AG08396 (cell line): ENCODE measurements around the gene CCSER1.

ENCODE experiments used
- DNase-seq: peaks from one replicate; pipeline ENCODE4 v3.0.0; 2012; ENCODE audit warnings: low spot score, mixed read lengths

The CCSER1 gene

GRCh38 chr4:90127223-90127705 is at the start of gene CCSER1:
CCSER1 (plus strand) TSS chr4:90127394.
- no peak for DNase-seq

- DNase-seq, result no peak
Measured at GRCh38 chr4:90078440-90078839, 48.8 kb upstream of the CCSER1 start.

- no peak for DNase-seq
Measured at GRCh38 chr4:90080116-90080515, 47.1 kb upstream of the CCSER1 start.

- no peak for DNase-seq
Measured at GRCh38 chr4:90081432-90082144, 45.6 kb upstream of the CCSER1 start.

GRCh38 chr4:90082449-90082848 is 44.7 kb upstream of the CCSER1 start:
- DNase-seq, result no peak

- DNase-seq, result no peak
Measured at GRCh38 chr4:90084277-90084966, 42.8 kb upstream of the CCSER1 start.

- no peak for DNase-seq
Measured at GRCh38 chr4:90084967-90085295, 42.3 kb upstream of the CCSER1 start.

GRCh38 chr4:90093526-90093925 is 33.7 kb upstream of the CCSER1 start:
- no peak for DNase-seq

- DNase-seq, result no peak
Measured at GRCh38 chr4:90095000-90095399, 32.2 kb upstream of the CCSER1 start.

- DNase-seq, result no peak
Measured at GRCh38 chr4:90099812-90100211, 27.4 kb upstream of the CCSER1 start.

GRCh38 chr4:90103991-90104390 is 23.2 kb upstream of the CCSER1 start:
- no peak for DNase-seq

GRCh38 chr4:90105274-90105673 is 21.9 kb upstream of the CCSER1 start:
- no peak for DNase-seq

GRCh38 chr4:90112715-90113114 is 14.5 kb upstream of the CCSER1 start:
- DNase-seq, result no peak

- DNase-seq, result no peak
Measured at GRCh38 chr4:90113881-90114457, 13.2 kb upstream of the CCSER1 start.

GRCh38 chr4:90118527-90119195 is 8.5 kb upstream of the CCSER1 start:
- DNase-seq, result no peak

- no peak for DNase-seq
Measured at GRCh38 chr4:90120037-90120436, 7.2 kb upstream of the CCSER1 start.

- no peak for DNase-seq
Measured at GRCh38 chr4:90120815-90121214, 6.4 kb upstream of the CCSER1 start.

GRCh38 chr4:90121676-90122354 is 5.4 kb upstream of the CCSER1 start:
- no peak for DNase-seq

GRCh38 chr4:90122355-90122748 is 4.8 kb upstream of the CCSER1 start:
- no peak for DNase-seq

GRCh38 chr4:90124276-90124675 is 2.9 kb upstream of the CCSER1 start:
- no peak for DNase-seq

GRCh38 chr4:90126805-90127204 is 389 bp upstream of the CCSER1 start:
- no peak for DNase-seq

GRCh38 chr4:90127706-90128345 is 632 bp downstream of the CCSER1 start:
- DNase-seq, result no peak
